Endodermal cell (in vitro differentiated cells): Measurements from ENCODE around the gene JAKMIP1. TPM values are rescaled to one million over a fixed set of nuclear protein-coding genes. Genes with fewer than 3 reads are reported as not detected.

Source experiments
- DNase-seq: peaks from one replicate; pipeline ENCODE4 v3.0.0-alpha.2; 2017
- H3K27ac ChIP-seq: 2 replicates; pipeline ENCODE4 v1.5.1; 2013; ENCODE audit warnings: mild to moderate bottlenecking, low read depth, low read length, moderate library complexity
- H3K27me3 ChIP-seq: 2 replicates; pipeline ENCODE4 v1.6.1; 2013; ENCODE audit warnings: mild to moderate bottlenecking, low read length, moderate library complexity; ENCODE audit not compliant: insufficient read depth, control insufficient read depth, poor library complexity, severe bottlenecking
- H3K36me3 ChIP-seq: 2 replicates; pipeline ENCODE4 v1.7.0; 2013; ENCODE audit warnings: mild to moderate bottlenecking, low read length, moderate library complexity; ENCODE audit not compliant: control insufficient read depth, insufficient read depth
- H3K4me1 ChIP-seq: one replicate; pipeline ENCODE4 v1.7.0; 2013; ENCODE audit warnings: low read length; ENCODE audit not compliant: control insufficient read depth, insufficient read depth
- H3K4me3 ChIP-seq: 2 replicates; pipeline ENCODE4 v1.5.1; 2013; ENCODE audit warnings: mild to moderate bottlenecking, low read length, moderate library complexity
- H3K9ac ChIP-seq: 2 replicates; pipeline ENCODE4 v1.6.1; 2013; ENCODE audit warnings: mild to moderate bottlenecking, low read length, moderate library complexity; ENCODE audit not compliant: poor library complexity, severe bottlenecking; ENCODE audit errors: extremely low read depth
- H3K9me3 ChIP-seq: 2 replicates; pipeline ENCODE4 v1.6.1; 2013; ENCODE audit warnings: mild to moderate bottlenecking, low read length, moderate library complexity; ENCODE audit not compliant: control insufficient read depth
- H3K27ac Mint-ChIP-seq: 2 replicates; pipeline ENCODE4 v1.8.0; 2020; ENCODE audit warnings: mixed read lengths
- H3K27me3 Mint-ChIP-seq: 2 replicates; pipeline ENCODE4 v1.8.0; 2021; ENCODE audit warnings: mild to moderate bottlenecking, mixed read lengths; ENCODE audit not compliant: insufficient read depth
- H3K36me3 Mint-ChIP-seq: 2 replicates; pipeline ENCODE4 v1.8.0; 2020; ENCODE audit warnings: low read depth, mixed read lengths
- H3K4me1 Mint-ChIP-seq: 2 replicates; pipeline ENCODE4 v1.8.0; 2020; ENCODE audit warnings: mixed read lengths
- H3K4me3 Mint-ChIP-seq: 2 replicates; pipeline ENCODE4 v1.8.0; 2020; ENCODE audit warnings: mild to moderate bottlenecking, moderate library complexity, mixed read lengths
- H3K9me3 Mint-ChIP-seq: 2 replicates; pipeline ENCODE4 v1.8.0; 2020; ENCODE audit warnings: mild to moderate bottlenecking, mixed read lengths
- CTCF ChIP-seq: fragments of 200-600 bp; sonication (generic); conservative IDR thresholded peaks from 2 replicates; pipeline ENCODE4 v1.5.0; 2021; ENCODE audit warnings: antibody characterized with exemption, mild to moderate bottlenecking
- WGBS, 2 experiments: methylation state at CpG; one replicate each; pipeline versions ENCODE4 v1.1.5 to v1.1.7; 2013; ENCODE audit warnings: missing lambda C conversion rate in 2 of 2, mixed read lengths in 1 of 2; ENCODE audit not compliant: insufficient coverage in 1 of 2, insufficient read length in 1 of 2; 5-methylcytosine and 5-hydroxymethylcytosine counted together
- total RNA-seq, 2 donors: library from RNA; stranded (reverse); fragmentation: NEBNext Ultra II Directional in 1 of 2; extraction: Animal tissue kit (Norgen Biotek cat#: 25700) in 1 of 2; gene quantifications; 2 replicates in 1 of 2; 3 replicates in 1 of 2; pipeline ENCODE4 v1.2.1, GENCODE V29; 2021

JAKMIP1 gene
- total RNA-seq, 2 donors from 2014 or later: 10.4 to 11.2 TPM

- no peaks in the 10 kb centered on the region for H3K4me1 ChIP-seq
- H3K9ac ChIP-seq: no peak overlapping the region
- H3K27ac Mint-ChIP-seq: no peak overlapping the region
- peaks cover 5% of the 10 kb centered on the region for H3K4me1 Mint-ChIP-seq
- H3K4me3 Mint-ChIP-seq: no peak overlapping the region
- peaks cover 40% of the 10 kb centered on the region for H3K27me3 ChIP-seq
- H3K36me3 Mint-ChIP-seq: peaks cover 2% of the 10 kb centered on the region
- H3K27me3 Mint-ChIP-seq: peaks cover 42% of the 10 kb centered on the region
- 92 to 96% methylated on average over 7 to 11 of the region's 12 CpGs for WGBS, 2 experiments
- no peak for DNase-seq
- no peaks in the 10 kb centered on the region for H3K36me3 ChIP-seq
- H3K4me3 ChIP-seq: no peak overlapping the region
- no peak overlapping the region for H3K27ac ChIP-seq
- H3K9me3 Mint-ChIP-seq: no peaks in the 10 kb centered on the region
- no peak for TF ChIP-seq CTCF
- no peaks in the 10 kb centered on the region for H3K9me3 ChIP-seq
These were observed 189.1 kb downstream of the JAKMIP1 start for GRCh38 chr4:6011271-6011671.

DNA sequence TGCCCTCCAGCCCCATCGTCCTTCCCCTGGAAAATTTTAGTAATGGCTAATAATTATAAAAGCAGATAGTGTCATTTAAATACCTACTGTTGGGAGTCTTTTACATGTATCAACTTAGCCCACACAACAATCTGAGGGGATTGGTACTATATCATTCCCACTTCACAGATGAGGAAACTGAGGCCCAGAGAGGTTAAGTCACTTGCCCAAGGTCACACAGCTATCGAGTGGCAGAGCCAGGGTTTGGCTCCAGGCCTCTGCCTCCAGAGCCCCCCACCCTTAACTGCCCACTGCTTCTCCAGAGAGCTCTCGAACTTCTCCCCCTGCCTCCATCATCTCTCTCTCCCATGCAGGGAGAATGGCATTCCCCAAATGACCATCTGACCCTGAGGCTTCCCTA is 189.6 kb downstream of the JAKMIP1 start:
- H3K36me3 Mint-ChIP-seq: peaks cover 2% of the 10 kb centered on the region
- no peaks in the 10 kb centered on the region for H3K9me3 Mint-ChIP-seq
- Histone ChIP-seq H3K4me1 (no peaks in the 10 kb centered on the region), H3K36me3 (no peaks in the 10 kb centered on the region), H3K27me3 (peaks cover 40% of the 10 kb centered on the region), H3K9me3 (no peaks in the 10 kb centered on the region), H3K4me3 (no peak overlapping the region), H3K9ac (no peak overlapping the region), H3K27ac (no peak overlapping the region)
- H3K4me3 Mint-ChIP-seq: no peak overlapping the region
- 88 to 94% methylated on average over 3 of the region's 3 CpGs for WGBS, 2 experiments
- no peak overlapping the region for H3K27ac Mint-ChIP-seq
- no peak for DNase-seq
- no peak for TF ChIP-seq CTCF
- peaks cover 5% of the 10 kb centered on the region for H3K4me1 Mint-ChIP-seq
- H3K27me3 Mint-ChIP-seq: peaks cover 43% of the 10 kb centered on the region

- Histone ChIP-seq H3K4me3 (no peak overlapping the region), H3K27me3 (peaks cover 40% of the 10 kb centered on the region), H3K36me3 (no peaks in the 10 kb centered on the region), H3K4me1 (no peaks in the 10 kb centered on the region), H3K27ac (no peak overlapping the region), H3K9ac (no peak overlapping the region), H3K9me3 (no peaks in the 10 kb centered on the region)
- Mint-ChIP-seq H3K27ac (no peak overlapping the region), H3K36me3 (peaks cover 2% of the 10 kb centered on the region), H3K27me3 (peaks cover 48% of the 10 kb centered on the region), H3K9me3 (no peaks in the 10 kb centered on the region), H3K4me1 (peaks cover 5% of the 10 kb centered on the region), H3K4me3 (no peak overlapping the region)
- TF ChIP-seq CTCF: no peak
- WGBS, 2 experiments: 65 to 72% methylated on average over 7 to 8 of the region's 8 CpGs
- no peak for DNase-seq
These were observed 190.9 kb downstream of the JAKMIP1 start for GRCh38 chr4:6009452-6009851.
